ENCODE measurements around the gene SMIM38.

The SMIM38 gene

DNA sequence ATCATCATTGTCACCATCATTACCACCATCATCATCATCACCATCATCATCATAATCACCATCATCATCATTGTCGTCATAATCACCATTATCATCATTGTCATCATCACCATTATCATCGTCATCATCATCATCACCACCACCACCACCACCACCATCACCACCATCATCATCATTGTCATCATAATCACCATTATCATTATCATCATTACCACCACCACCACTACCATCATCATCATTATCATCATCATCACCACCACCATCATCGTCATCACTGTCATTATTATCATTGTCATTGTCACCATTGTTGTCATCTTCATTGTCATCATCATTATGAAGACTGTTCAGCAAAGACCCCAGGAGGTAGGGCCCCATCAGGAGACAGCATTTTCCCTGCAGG is 33.3 kb downstream of the SMIM38 start:
- no peak for DNase-seq

DNA sequence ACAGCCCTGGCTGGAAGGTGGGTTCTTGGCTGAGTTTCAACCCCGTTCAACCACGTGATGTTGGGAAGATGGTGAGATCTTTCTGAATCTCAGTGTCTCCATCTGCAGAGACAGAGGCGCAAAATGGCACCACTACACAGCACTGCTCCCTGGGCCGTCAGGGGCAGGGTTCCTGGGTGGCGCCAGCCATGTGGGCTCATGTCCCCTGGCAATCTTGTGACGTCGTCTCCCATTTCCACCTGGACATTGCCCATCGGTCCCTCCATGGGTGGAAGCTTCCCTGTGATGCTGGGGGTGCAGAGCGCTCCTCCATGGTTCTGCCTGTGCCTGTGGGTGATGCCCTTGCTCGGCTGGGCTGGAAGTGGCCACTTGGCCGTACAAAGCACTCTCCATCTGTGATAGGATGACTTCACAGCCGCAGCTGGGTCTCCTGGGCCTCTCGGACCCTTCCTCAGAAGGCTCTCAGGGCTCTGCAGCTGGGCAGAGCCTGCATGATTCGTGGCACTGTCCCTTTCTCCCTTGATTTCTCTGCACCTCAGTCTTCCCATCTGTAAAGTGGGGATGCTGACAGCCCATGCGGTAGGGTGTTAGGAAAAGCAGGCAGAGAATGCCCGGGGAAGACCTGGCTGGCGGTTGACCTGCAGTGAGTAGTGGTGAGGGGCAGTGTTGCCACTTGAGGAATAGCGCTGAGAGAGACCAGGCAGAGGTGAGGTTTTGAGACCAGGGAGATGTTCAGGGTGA is 35.2 kb downstream of the SMIM38 start:
- DNase-seq = no peak

DNA sequence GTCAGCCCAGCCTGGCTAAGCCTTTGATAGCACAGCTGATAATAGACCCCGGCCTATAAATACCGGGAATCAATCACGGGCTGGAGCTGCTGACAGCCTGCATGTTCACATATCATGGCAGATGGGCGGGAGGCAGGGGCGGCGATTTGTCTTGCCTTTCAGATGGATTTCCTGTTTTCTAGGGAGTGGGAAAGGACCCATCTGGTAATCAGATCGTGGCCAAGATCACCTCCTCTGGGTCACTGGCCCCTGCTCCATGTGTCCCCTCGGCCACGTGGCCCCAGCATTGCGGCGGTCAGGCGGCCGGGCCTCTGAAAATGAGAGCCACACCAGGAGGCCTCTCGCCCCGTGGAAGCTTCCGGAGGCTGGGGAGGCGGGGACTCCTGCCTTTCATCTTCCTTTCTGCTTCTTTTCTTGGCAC is 36.6 kb downstream of the SMIM38 start:
- DNase-seq = no peak

DNA sequence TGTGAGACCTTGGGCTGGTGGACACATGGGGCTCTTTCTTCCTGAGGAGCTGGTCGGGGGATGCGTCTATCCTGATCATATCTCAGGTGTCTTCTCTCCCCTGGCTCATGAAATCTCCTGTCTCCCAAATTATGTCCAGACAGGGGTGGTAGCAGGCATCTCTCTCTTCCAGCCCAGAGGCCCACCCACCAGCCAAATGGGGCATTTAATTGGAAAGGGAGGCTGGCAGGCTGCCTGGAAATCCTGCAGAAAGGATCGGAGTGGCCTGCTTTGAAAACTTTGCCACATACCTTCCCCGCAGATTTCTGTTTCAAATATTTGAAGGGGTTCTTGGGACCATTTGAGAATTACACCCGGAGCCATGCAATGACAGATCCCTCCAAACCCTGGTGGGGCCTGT is 37.4 kb downstream of the SMIM38 start:
- no peak for DNase-seq

DNA sequence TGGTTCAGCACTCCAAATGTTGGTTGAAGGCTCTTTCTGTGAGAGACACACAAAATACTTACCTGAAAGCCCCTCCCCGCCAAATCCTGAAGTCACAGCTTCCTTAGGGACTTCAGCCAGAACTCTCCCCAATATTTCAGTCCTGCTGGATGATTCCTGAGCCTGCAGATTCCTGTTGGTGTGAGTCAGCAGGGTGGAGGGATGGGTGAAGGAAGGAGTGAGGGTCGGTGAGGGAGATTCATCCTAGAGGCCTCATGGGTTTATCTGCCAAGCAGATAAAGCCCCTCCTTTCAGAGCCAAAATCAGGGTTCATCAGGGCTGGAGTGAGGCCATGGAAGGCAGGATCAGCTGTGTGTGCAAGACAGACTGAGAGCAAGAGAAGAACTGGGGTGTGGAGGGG is 37.9 kb downstream of the SMIM38 start:
- no peak for DNase-seq

DNA sequence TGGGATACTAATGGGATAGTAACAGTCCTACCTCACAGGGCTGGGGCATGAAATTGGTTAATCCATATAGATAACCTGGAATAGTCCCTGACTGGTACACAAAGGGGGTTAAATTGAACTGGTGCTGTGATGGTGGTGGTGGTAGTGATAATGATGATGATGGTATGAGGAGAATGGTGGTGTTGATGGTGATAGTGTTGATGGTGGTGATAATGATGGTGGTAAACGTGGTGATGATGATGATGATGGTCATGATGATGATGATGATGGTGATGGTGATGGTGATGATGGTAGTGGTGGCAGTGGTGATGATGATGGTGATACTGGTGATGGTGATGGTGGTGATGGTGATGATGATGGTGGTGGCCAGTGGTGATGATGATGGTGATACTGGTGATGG is 38.7 kb downstream of the SMIM38 start:
- DNase-seq = no peak

DNA sequence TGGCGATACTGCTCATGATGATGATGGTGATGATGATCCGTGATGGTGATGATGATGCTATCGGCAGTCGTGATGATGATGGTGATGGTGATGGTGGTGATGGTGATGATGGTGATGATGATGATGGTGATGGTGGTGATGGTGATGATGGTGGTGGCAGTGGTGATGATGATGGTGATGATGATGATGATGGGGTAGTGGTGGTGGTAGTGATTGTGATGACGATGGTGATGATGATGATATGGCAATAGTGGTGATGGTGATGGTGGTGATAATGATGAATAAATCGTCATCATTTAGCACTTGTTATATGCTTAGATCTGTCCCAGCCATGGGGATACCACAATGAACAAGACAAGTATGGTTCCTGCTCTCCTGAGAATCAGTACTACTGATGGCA is 39.2 kb downstream of the SMIM38 start:
- DNase-seq = no peak

DNA sequence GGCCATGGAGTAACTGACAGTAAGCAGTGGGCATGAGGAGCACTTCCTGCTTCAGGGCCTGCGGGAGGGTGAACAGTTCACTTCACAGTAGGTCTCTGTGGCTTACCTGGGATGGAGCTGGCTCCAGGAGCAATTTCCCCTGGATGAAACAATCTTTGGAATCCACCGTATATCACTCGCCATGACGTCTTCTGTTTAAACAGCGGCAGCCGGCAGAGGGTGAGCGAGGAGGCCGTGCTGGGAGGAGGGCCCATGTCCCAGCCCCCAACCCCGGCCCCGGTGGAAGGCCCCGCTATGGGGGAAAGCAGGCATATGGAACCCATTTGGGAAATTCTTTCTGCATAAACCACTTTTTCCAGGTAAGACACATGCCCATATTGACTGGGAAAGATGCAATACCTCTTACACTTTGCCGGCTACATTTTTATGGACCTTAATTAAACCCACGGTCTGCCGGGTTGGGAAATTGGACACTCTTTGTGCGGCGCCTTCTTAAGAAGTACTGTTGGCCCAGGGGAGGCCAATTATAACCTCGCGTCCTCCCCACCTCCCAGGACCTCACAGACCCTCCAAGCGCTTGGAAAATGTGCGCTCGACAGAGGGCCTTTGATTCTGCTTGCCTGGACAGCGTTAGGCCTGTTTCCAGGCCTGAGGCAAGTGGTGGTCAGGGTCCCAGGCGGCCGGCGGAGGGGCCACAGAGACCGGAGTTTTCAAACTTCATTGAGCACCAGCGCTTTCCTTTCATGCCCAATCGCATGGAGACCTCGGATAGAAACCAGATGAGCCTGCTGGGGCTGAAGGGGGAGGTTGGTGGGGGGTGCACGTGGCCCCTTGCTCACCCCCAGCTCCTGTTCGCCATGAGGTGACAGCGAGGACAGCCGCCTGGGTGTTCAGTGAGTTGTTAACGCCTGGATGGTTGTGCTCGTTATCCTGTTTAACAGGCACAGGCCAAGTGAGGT is 40.4 kb downstream of the SMIM38 start:
- DNase-seq = no peak

DNA sequence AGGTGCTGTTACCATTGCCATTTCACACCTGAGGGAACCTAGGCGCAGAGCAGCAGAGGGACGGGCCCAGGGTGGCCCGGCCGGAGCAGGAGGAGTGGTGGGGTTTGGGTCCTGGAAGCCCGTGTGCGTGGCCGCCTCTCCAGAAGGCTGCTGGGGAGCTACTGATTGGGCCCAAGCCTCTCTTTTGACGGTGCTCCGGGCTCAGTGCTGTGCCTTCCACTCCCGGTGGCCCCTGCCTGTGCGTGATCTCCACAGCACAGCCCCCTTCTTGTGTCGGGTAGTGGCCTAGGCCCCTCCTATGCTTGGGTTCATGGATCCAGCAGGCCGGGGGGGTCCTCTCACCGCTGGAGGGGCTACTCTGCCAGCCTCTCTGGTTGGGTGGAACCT is 41.0 kb downstream of the SMIM38 start:
- DNase-seq = no peak

DNA sequence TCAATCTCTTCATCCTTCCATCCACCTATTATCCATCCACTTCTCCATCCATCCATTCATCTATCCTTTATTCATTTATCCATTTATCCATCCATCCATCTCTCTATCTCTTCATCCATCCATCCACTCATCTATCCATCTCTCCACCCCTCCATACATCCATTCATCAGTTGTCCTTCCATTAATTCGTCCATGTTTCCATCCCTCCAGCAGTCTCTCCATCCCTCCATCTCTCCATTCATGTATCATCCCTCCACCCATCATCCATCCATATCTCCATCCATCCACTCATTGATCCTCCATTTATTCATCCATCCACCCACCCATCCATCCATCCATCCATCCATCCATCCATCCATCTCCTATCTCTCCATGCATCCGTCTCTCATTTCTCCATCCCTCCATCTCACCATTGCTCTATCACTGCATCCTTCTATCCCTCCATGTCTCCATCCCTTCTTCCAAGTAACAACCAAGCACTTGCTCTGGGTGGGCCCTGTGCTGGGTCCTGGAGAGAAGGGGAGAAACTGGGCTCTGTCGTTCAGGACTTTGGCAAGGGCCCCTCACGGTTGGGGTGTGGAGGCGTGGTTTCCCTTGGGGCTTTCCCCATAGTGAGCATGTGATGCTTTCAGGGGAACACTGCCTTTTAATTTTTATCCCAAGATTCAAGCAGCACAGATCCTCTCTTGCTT is 43.3 kb downstream of the SMIM38 start:
- no peak for DNase-seq

DNA sequence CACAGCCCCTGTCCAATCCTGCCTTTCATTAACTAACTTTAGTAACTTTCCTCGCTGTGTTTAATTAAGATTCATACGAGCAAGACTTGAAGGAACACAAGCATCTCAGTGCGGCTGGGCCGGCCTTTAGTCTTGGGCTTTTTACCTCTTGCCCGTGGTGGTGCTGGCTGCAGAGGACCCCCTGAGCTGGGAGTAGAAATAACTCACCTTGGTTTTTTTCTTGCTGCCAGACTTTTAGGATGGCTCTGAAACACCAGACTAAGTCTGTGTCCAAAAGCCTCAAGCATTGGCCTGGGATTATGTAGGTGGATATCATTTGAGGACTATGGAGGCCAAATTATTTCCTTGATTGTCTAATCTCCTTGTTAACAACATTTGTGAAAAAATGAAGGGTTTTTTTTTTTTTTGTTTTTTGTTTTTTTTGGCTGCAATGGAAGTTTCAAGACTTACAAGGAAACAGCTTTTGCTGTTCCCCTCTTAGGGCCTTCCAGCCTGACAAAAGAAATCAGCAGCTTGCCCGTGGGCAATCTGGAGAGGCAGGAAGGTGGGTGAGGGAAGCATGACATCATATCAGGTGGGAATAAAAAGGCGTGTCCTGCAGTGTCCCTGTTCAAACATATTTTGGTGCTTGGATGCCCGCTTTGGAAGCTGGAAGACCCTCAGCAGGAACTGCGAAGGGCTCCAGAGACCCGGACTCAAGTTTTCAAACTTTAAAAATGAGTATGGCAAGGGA is 44.0 kb downstream of the SMIM38 start:
- DNase-seq = no peak

DNA sequence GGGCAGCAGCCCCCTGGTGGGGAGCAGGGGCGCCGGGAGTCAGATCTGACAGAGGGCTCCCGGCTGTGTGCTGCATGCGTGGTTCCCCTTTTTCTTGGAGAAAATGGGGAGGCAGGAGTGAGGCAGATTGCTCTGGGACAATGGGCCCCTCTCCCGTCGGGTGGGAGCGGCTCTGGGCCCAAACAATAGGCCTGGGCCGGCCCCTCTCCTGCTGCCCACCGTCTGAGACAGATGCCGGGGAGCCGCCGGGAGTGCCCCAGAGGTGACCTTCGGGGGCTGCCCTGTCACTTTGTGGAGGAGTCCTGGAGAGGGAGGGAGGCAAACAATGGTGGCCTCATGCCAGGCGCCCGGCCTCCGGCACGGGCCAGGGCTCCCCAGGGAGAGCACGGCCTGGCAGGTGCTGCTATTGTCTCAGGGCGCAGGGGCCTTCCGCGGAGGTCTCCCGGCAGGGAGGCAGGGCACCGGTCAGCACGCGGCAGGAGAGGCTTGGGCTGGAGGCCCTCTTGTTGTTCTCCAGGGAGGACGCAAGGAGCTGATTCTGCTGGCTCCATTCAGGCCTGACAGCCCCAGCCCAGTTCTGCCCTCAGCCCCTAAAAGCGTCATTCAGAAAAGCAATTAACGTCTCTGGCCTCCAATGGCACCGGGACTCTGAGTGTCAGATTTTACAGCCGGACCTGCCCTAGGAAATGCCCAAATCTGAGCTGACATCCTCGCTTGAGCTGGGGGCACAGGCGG is 44.8 kb downstream of the SMIM38 start:
- no peak for DNase-seq

DNA sequence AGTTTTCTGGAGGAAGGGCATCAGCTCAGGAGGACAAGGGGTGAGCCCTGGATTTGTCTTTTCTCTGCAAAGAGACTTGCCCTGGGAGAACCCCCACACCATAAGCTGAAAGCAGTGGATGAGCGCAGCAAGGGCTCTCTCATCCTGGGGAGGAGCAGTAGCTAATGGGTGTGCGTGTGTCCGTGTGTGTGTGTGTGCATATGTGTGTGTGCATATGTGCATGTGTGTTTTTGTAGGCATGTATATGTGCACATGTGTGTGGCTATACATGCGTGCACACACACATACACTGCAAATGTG is 45.3 kb downstream of the SMIM38 start:
- no peak for DNase-seq

DNA sequence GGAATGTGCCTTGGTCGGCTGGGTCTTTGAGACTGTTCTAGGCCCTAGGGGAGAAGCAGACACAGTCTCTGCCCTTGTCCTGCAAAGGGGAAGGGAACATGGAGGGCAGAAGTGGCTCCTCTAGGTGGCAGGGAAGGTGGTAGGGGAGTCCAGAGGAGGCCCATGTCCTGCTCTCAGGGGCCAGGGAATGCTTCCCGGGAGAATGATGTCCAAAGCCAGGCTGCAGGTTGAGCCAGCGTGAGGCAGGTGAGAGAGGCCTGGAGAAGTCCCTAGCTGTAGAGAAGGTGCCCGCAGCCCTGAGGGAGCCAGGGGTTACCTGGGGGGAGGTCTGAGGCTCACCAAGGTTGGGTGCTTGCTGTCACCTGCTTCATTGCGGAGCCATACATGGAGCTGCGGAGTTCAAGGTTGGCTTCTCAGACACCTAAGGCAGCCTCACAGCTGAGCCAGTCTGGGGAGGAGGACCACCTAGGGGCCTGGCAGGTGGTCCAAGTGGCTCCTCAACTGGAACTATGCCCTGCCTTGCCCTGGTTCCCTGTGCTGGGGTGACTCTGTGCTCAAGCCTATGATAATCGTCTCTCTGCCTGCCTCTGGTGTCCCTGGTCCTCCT is 46.1 kb downstream of the SMIM38 start:
- DNase-seq = no peak

DNA sequence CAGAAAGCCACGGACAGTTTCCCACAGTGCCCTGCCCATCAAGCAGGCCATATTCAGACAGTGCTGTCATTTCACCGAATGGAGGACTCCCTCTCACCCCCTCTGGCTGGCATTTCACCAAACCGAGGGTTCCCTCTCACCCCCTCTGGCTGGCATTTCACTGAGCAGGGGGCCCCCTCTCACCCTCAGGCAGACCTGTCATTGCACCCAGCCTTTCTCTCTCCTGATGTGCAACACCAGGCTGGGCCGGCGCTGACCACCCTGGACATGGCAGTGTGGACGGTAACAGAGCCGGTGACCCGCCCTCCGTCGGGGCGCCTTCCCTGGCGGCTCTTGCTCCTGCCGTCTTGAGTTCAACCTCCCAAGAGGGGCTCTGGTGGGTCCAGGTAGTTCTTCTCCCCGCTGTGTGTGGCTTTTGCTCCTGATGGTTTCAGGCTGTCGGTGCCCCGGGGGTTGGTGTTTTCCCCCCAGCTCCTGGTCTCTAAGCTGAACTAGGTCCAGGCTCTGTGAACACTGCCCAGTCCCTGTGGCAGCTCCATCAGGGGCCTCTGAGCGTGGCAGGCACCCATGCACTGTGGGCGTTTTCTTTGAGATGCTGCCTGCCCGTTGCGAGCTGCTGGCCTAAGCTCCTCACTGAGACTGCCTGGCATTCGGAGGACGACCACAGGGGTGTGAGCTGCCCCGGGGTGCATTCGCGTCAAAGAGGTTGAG is 46.9 kb downstream of the SMIM38 start:
- DNase-seq = no peak

DNA sequence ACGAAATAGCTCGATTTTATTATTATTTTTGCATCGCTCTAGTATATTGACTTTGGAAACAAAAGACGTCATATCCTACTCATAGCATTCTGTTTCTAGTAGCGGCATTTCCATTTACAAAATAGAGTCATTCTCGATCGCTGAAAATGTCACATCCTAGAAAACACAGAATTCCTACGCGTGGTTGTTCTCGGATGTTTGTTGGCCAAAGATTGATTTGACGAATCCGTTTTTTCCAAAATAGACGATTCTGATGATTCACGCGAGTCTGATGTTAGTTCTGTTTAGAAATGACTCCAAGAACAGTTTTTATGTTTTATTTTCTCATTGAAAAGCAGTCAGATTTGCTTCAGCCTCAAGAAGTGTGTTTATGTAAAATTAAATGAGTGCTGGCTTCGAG is 47.6 kb downstream of the SMIM38 start:
- DNase-seq = no peak

DNA sequence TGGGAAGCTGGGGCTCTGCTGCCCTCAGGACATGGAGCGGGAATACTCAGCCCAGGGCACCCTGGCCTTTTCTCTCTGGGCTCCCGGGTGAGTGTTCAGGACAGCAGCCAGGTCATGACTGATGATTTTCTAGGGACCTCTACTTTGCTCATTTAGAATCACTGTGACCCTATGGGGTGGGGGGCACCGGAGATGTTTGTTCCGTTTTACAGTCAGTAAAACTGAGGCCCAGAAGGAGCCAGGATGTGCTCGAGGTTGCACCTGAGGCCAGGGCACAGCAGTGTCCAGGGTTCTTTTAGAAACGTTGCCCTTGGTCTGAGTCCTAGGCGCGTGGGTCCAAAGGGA is 48.1 kb downstream of the SMIM38 start:
- no peak for DNase-seq

DNA sequence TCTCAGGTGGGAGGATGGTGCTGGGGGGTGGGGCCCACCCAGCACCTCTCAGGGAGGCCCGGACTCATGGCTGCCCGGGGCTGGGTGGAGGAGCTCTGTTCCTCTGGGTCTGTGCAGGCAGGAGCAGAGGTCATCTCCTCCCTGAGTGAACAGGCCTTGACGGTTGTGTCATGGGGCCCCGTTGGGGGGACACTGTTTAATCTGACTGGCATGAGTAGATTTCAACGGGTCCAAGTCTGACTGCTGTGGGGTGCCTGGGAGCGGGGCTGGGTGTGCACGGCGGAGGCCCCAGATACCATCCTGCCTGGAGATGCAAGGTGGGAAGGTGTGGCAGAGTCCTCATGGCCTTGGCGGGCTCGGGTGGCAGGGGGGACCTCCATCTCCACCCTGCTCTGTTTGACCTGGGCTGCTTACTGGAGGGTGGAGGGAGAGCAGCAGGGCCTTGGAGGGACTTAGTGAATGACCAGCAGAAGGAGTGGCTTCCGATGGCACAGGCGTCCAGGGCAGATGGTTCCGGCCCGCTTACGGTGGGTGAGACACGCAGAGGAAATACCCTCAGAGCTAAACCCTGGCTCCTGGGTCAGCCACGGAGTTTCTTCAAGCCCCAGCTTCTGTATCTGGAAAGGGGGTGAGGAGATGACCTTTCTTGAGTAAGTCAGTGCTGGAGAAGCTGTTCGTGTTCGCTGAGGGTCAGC is 48.7 kb downstream of the SMIM38 start:
- DNase-seq = no peak

DNA sequence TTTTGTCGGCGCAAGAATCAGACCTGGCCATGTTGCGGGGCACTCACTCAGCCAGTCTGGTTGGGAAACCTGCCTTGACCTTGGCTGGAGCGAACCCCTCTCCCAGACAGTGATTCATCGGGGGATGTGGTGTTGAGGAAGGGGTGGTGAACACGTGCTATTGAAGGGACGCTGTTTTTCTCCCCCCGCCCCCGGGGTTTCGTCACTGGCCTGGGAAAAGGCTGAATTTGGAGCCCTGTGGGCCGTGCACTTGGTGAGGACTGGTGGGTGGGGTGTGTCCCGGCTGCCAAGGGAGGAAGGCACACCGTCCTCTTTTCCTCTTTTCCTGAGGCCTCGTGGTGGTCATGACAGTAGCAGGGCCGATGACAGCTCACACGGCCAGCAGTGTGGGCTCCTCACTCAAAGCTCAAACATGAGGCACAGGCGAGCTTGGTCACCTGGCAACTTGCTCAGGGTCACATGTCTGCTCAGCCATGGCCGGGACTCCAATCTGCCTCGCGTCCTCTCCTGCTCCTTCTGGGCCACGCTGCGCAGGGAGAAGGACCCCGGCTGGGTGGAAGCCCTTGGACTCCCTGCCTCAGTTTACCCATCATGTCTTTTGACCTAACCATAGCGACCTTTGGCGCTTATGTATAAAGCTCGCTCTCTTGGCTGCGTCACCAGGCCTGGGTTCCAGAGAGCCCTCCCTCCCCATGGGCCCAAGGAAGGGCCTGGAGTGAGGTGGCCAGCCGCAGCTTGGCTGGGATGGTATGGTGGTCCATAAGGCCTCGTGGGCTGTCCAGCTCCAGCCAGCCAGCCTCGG is 49.4 kb downstream of the SMIM38 start:
- no peak for DNase-seq

Measured in activated CD4-positive, alpha-beta T cell treated with anti-CD3 and anti-CD28 coated beads, Interleukin-2, amount 50 U/mL, for 16 hours (primary cell).